IPS DF 6.9 (cell line): ENCODE measurements around the gene NEGR1.
A peak's percentile ranks its signal among the peaks of the same experiment; 100 is the strongest.

ENCODE experiments used
- DNase-seq: peaks from one replicate; pipeline ENCODE4 v3.0.0-alpha.2; 2013; ENCODE audit warnings: low read depth, low spot score
- H3K27ac ChIP-seq: one replicate; pipeline ENCODE4 v1.5.1; 2013; ENCODE audit warnings: low read length, control low read depth
- H3K27me3 ChIP-seq: 2 replicates; pipeline ENCODE4 v1.6.1; 2013; ENCODE audit warnings: mild to moderate bottlenecking, low read length; ENCODE audit not compliant: control insufficient read depth, insufficient read depth
- H3K36me3 ChIP-seq: 2 replicates; pipeline ENCODE4 v1.6.1; 2013; ENCODE audit warnings: low read length; ENCODE audit not compliant: control insufficient read depth, insufficient read depth
- H3K4me1 ChIP-seq: 2 replicates; pipeline ENCODE4 v1.6.1; 2013; ENCODE audit warnings: low read length; ENCODE audit not compliant: control insufficient read depth, insufficient read depth
- H3K4me3 ChIP-seq: 2 replicates; pipeline ENCODE4 v1.5.1; 2013; ENCODE audit warnings: mild to moderate bottlenecking, low read length
- H3K9me3 ChIP-seq: 2 replicates; pipeline ENCODE4 v1.6.1; 2013; ENCODE audit warnings: low read length, inconsistent platforms; ENCODE audit not compliant: control insufficient read depth, insufficient read depth
- WGBS: extraction: QIAGEN DNeasy Blood & Tissue Kit; methylation state at CpG from one replicate; pipeline ENCODE4 v1.1.7; 2013; ENCODE audit warnings: mixed read lengths, missing lambda C conversion rate; ENCODE audit not compliant: insufficient read length, insufficient coverage; 5-methylcytosine and 5-hydroxymethylcytosine counted together

The NEGR1 gene

DNA sequence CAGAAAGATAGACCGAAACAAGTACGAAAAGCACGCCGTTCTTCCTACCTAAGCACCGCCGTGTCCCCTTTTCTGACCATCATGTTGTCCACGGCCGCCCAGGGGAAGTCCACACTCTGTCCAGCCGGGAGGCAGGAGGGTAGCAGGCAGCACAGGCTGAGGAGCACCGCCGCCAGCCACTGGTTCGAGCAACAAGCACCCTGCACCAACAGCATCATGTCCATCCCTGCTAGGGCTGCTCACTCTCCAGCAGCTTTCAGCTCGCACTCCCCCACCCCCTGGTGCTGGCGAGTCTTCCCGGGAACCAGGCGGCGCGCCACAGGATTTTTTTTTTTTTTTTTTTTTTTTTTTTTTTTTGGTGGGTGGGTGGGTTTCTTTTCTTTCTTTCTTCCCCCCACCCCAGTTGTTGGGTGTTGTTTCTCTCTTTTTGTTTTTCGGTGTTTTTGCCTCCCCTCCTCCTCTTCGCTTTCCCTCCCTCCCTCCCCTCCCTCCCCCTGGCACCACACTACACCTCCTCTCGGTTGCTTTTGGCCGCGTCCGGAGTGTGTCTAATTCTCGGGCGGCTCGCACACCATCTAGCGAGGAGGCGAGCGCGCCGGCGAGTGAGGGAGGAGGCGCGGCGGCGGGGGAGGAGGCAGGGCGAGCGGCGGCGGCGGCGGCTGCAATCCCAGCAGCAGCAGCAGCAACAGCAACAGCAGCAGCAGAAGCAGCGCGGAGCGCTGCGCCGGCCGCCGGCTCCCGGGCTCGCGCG is at the start of gene NEGR1:
Gene NEGR1, minus strand, starts transcription at position 269 of the 751 bp plus-strand sequence.
- no peaks in the 10 kb centered on the region for H3K36me3 ChIP-seq
- H3K27me3 ChIP-seq = peaks cover 3% of the 10 kb centered on the region; the same call in 1 of the 2 replicates
- DNase-seq = no peak
- WGBS = no CpG with 5 or more reads among the region's 54 CpGs
- H3K9me3 ChIP-seq = no peaks in the 10 kb centered on the region
- H3K4me1 ChIP-seq = 0 out of 2 replicates have a peak, but pooled peaks cover 1% of the 10 kb centered on the region
- peak within 1 kb of the TSS; percentile 67 for H3K4me3 ChIP-seq
- no peak within 1 kb of the TSS for H3K27ac ChIP-seq

GRCh38 chr1:72326494-72326893 is 44.2 kb upstream of the NEGR1 start:
- Histone ChIP-seq H3K36me3 (no peaks in the 10 kb centered on the region), H3K27me3 (no peaks in the 10 kb centered on the region), H3K9me3 (no peaks in the 10 kb centered on the region), H3K4me3 (no peak overlapping the region), H3K27ac (no peak overlapping the region), H3K4me1 (no peaks in the 10 kb centered on the region)
- no peak for DNase-seq
- no CpG with 5 or more reads among the region's 2 CpGs for WGBS

DNA sequence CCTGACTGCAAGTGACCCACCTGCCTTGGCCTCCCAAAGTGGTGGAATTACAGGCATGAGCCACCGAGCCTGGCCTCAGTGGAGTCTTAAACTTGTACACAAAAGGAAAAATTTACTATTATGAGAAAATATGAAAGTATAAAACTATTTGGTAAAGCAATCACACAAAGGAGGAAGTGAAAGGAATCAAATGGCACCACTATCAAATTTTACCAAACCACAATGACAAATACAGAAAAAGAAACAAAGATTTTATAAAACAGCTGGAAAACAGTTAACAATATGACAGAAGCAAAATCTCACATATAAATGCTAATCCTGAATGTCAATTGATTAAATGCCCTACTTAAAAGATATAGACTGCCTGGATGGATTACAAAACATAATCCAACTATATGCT is 42.1 kb upstream of the NEGR1 start:
- Histone ChIP-seq H3K9me3 (no peaks in the 10 kb centered on the region), H3K27me3 (no peaks in the 10 kb centered on the region), H3K27ac (no peak overlapping the region), H3K4me1 (no peaks in the 10 kb centered on the region), H3K4me3 (no peak overlapping the region), H3K36me3 (no peaks in the 10 kb centered on the region)
- no peak for DNase-seq
- WGBS = no CpG with 5 or more reads among the region's 1 CpG

DNA sequence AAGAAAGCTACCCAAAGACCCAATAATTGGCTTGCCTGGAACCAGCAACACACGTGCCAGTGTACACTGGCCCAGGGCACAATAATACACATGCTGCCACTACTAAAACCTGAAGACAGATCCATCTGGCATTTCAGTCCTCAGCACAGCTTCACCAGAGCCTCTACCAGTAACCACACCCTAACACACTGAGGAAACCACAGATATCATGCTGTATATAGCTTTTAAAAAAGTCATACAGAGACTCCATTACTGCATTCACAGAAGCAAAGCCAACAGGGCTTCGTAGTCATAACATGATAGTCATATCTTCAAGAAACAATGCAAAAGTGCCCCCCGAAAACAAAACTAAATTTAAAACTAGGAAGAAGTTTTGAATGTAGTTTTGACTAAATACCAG is 40.6 kb upstream of the NEGR1 start:
- no CpG with 5 or more reads among the region's 3 CpGs for WGBS
- Histone ChIP-seq H3K27me3 (no peaks in the 10 kb centered on the region), H3K4me1 (no peaks in the 10 kb centered on the region), H3K9me3 (no peaks in the 10 kb centered on the region), H3K36me3 (no peaks in the 10 kb centered on the region), H3K4me3 (no peak overlapping the region), H3K27ac (no peak overlapping the region)
- DNase-seq = no peak

GRCh38 chr1:72296501-72296900 is 14.2 kb upstream of the NEGR1 start:
- DNase-seq = no peak
- no peaks in the 10 kb centered on the region for H3K9me3 ChIP-seq
- no CpG with 5 or more reads among the region's 2 CpGs for WGBS
- H3K4me3 ChIP-seq = no peak overlapping the region
- H3K4me1 ChIP-seq = peaks cover 2% of the 10 kb centered on the region; the same call in 1 of the 2 replicates
- no peak overlapping the region for H3K27ac ChIP-seq
- H3K27me3 ChIP-seq = no peaks in the 10 kb centered on the region
- no peaks in the 10 kb centered on the region for H3K36me3 ChIP-seq

- no peak overlapping the region for H3K27ac ChIP-seq
- DNase-seq = no peak
These were observed 6.5 kb upstream of the NEGR1 start for GRCh38 chr1:72288886-72289285.

GRCh38 chr1:72286401-72286800 is 4.1 kb upstream of the NEGR1 start:
- no peak overlapping the region for H3K27ac ChIP-seq
- no CpG with 5 or more reads among the region's 4 CpGs for WGBS

More at GRCh38 chr1:72288886-72289285, 6.5 kb upstream of the NEGR1 start:
- Histone ChIP-seq H3K4me1 (0 out of 2 replicates have a peak, but pooled peaks cover 1% of the 10 kb centered on the region), H3K4me3 (no peak overlapping the region), H3K27me3 (no peaks in the 10 kb centered on the region; the same call in 1 of the 2 replicates), H3K36me3 (no peaks in the 10 kb centered on the region), H3K9me3 (no peaks in the 10 kb centered on the region)

GRCh38 chr1:72285074-72285425 is 2.7 kb upstream of the NEGR1 start:
- Histone ChIP-seq H3K4me1 (0 out of 2 replicates have a peak, but pooled peaks cover 1% of the 10 kb centered on the region), H3K36me3 (no peaks in the 10 kb centered on the region), H3K27ac (no peak overlapping the region), H3K27me3 (peaks cover 3% of the 10 kb centered on the region; the same call in 1 of the 2 replicates), H3K9me3 (no peaks in the 10 kb centered on the region), H3K4me3 (no peak overlapping the region; the same call in 1 of the 2 replicates)
- no CpG with 5 or more reads among the region's 3 CpGs for WGBS
- DNase-seq = no peak

More at GRCh38 chr1:72286401-72286800, 4.1 kb upstream of the NEGR1 start:
- DNase-seq = no peak
- Histone ChIP-seq H3K9me3 (no peaks in the 10 kb centered on the region), H3K36me3 (no peaks in the 10 kb centered on the region), H3K27me3 (no peaks in the 10 kb centered on the region; the same call in 1 of the 2 replicates), H3K4me3 (no peak overlapping the region), H3K4me1 (0 out of 2 replicates have a peak, but pooled peaks cover 1% of the 10 kb centered on the region)

- H3K36me3 ChIP-seq = no peaks in the 10 kb centered on the region
- H3K27ac ChIP-seq = no peak overlapping the region
- peak overlapping the region; percentile 67; the same call in 1 of the 2 replicates for H3K4me3 ChIP-seq
- WGBS = no CpG with 5 or more reads among the region's 24 CpGs
- DNase-seq = no peak
- 0 out of 2 replicates have a peak, but pooled peaks cover 1% of the 10 kb centered on the region for H3K4me1 ChIP-seq
- H3K9me3 ChIP-seq = no peaks in the 10 kb centered on the region
- peaks cover 3% of the 10 kb centered on the region; the same call in 1 of the 2 replicates for H3K27me3 ChIP-seq
These were observed 2.2 kb upstream of the NEGR1 start for GRCh38 chr1:72284348-72285073.

- Histone ChIP-seq H3K9me3 (no peaks in the 10 kb centered on the region), H3K27ac (no peak overlapping the region), H3K36me3 (no peaks in the 10 kb centered on the region), H3K4me3 (peak overlapping the region; percentile 67; the same call in 1 of the 2 replicates), H3K4me1 (0 out of 2 replicates have a peak, but pooled peaks cover 1% of the 10 kb centered on the region), H3K27me3 (peaks cover 3% of the 10 kb centered on the region; the same call in 1 of the 2 replicates)
- no CpG with 5 or more reads among the region's 7 CpGs for WGBS
- no peak for DNase-seq
These were observed 1.7 kb upstream of the NEGR1 start for GRCh38 chr1:72284084-72284347.
